ENCODE measurements around the gene CIROP.

Gene CIROP

DNA sequence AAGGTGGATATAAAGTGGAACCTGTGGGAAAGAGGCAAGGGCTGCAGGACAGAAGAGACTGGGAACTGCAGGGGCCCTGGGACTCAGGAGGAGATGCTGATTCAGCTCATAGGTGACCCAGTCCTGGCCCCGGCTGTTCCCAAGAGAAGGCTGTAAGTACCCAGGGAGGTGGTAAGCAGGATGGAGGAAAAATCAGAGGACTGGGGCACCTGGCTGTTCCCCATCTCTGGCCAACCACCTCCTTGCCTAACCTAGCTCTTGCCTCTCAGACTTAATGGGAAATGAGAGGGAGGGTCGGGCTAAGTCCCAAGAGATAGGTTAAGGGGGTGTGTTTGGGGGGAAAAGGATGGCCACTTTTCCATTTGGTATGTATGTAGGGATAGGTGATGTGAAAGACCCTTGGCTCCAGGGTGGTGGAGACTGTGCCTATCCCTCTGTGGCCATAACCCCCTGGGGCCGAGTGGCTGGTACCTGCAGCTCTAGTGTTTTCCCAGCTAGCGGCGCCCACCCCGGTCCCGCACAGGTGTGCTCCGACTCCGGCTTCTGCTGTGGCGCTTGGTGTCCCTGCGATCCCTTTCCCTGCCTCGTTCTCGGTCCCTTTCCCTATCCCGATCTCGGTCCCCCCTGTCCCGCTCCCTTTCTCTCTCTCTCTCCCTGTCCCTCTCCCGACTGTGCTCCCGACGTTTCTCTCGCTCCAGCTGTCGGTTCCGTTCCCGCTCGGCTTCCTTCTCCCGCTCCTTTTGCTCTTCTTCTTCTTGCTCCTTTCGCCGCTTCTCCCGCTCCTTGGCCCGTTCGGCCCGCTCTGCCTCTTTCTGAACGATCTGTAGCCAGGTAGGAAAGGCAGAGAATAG lies 45.9 kb downstream of the CIROP start:
- ATAC-seq, result no peak
- peak overlapping the region; percentile 69 for H3K27ac Mint-ChIP-seq
- H3K36me3 Mint-ChIP-seq, result peaks cover 62% of the 10 kb centered on the region
- H3K4me3 Mint-ChIP-seq, result peak overlapping the region; percentile 11
- H3K4me1 Mint-ChIP-seq, result peaks cover 27% of the 10 kb centered on the region
- H3K9me3 Mint-ChIP-seq, result no peaks in the 10 kb centered on the region
- no peak for DNase-seq (ENCODE audit: low spot score in 2 of 2)

DNA sequence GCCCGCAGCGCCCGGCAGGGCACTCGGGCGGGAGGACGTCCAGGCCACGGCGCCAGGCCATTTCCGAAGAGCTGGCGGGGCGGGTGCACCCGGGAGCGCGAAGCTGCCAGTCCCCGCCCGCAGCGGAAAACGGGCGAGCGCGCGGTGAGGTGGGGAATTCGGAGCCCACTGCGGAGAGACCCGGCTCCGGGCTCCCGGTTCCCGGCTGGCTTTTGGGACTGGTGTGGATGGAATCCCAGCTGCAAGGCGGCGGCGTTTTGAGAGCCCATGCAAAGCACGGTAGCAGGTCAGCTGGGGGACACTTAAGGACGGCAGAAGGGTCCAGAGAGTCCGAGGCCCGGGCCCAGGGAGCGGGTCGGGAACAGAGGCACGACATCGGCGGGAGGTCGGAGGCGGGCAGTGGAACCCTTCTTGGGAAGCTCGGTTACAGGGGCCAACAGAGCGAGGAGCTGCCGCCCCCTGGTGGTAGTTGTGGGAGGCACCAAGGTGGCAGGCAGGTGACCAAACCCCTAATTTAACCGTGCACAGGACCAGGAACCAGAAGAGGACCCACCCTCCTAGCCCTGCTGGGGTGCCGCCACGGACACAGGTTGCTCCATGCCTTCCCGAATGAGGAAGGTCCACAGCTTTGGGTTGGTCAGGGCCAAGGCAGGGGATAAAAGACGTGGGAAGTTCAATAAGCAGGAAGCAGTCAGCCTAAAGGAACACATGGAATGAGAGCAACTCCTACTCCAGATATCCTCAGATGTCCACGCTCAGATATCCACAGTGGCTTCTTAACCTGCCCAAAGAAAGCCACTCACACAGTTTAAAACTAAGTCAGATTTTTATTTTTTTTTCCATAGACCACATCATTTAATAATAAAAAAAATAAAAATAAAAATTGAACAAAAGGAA lies 46.8 kb downstream of the CIROP start:
- peak; percentile 85 to 92 for DNase-seq (ENCODE audit: low spot score in 2 of 2)
- Mint-ChIP-seq H3K4me3 (peak overlapping the region; percentile 76), H3K9me3 (no peaks in the 10 kb centered on the region), H3K36me3 (peaks cover 53% of the 10 kb centered on the region), H3K4me1 (peaks cover 27% of the 10 kb centered on the region), H3K27ac (no peak overlapping the region)
- ATAC-seq, result peak; percentile 77

GRCh38 chr14:23056956-23057756 lies 47.6 kb downstream of the CIROP start, which contains the start of gene CDH24:
CDH24 (minus strand) TSS chr14:23057520; CDS start chr14:23055733, 1,787 bp downstream.
- Mint-ChIP-seq H3K27ac (peak within 1 kb of the TSS; percentile 60), H3K4me3 (peak within 1 kb of the TSS; percentile 76), H3K4me1 (peaks cover 27% of the 10 kb centered on the region), H3K9me3 (no peaks in the 10 kb centered on the region), H3K36me3 (peaks cover 44% of the 10 kb centered on the region)
- ATAC-seq (peak; percentile 81), DNase-seq (ENCODE audit: low spot score in 2 of 2) (peak; percentile 58 to 80)

- Mint-ChIP-seq H3K36me3 (peaks cover 36% of the 10 kb centered on the region), H3K4me3 (peak overlapping the region; percentile 76), H3K4me1 (peaks cover 27% of the 10 kb centered on the region), H3K9me3 (no peaks in the 10 kb centered on the region), H3K27ac (peak overlapping the region; percentile 60)
- peak; percentile 76 for ATAC-seq
- peak; percentile 55 to 77 for DNase-seq (ENCODE audit: low spot score in 2 of 2)
These were observed 48.4 kb downstream of the CIROP start for GRCh38 chr14:23056145-23056955.

DNA sequence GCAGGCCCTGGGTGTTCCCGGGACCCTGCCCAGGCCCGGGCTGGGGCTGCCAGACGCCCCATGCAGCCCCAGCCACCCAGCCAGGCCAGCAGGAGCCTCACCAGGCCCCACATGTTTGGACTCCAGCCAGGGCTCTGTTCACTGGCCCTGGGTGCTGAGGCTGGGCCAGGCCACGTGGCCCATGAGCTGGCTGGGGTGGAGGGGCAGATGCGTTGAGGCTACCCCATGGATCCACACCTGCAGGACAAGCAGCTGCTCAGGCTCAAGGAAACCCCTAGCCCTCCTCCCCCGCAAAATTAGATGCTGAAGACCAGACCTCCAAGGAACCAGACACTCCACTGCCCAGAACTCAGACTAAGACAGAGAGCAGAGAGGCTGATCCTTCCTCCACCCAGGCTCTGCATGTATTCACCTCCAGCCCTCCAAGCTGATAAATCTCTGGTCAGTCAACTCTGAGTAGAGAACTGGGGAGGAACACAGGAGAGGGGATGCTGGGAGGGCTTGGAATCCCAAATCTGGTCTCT lies 49.1 kb downstream of the CIROP start:
- DNase-seq (ENCODE audit: low spot score in 2 of 2) (no peak), ATAC-seq (no peak)
- Mint-ChIP-seq H3K36me3 (peaks cover 30% of the 10 kb centered on the region), H3K4me1 (peaks cover 27% of the 10 kb centered on the region), H3K4me3 (peak overlapping the region; percentile 76), H3K27ac (peak overlapping the region; percentile 60), H3K9me3 (no peaks in the 10 kb centered on the region)

GRCh38 chr14:23055147-23055550 lies 49.6 kb downstream of the CIROP start:
- no peak for ATAC-seq
- H3K27ac Mint-ChIP-seq, result no peak overlapping the region
- no peaks in the 10 kb centered on the region for H3K9me3 Mint-ChIP-seq
- H3K4me3 Mint-ChIP-seq, result no peak overlapping the region
- H3K36me3 Mint-ChIP-seq, result peaks cover 24% of the 10 kb centered on the region
- H3K4me1 Mint-ChIP-seq, result peaks cover 27% of the 10 kb centered on the region
- no peak for DNase-seq (ENCODE audit: low spot score in 2 of 2)

GRCh38 chr14:23054000-23054811 lies 50.6 kb downstream of the CIROP start:
- H3K4me3 Mint-ChIP-seq, result no peak overlapping the region
- H3K4me1 Mint-ChIP-seq, result peaks cover 27% of the 10 kb centered on the region
- no peaks in the 10 kb centered on the region for H3K9me3 Mint-ChIP-seq
- peaks cover 15% of the 10 kb centered on the region for H3K36me3 Mint-ChIP-seq
- no peak overlapping the region for H3K27ac Mint-ChIP-seq
- DNase-seq (ENCODE audit: low spot score in 2 of 2) (peak in 1 of 2 donors; percentile 52), ATAC-seq (no peak)

DNA sequence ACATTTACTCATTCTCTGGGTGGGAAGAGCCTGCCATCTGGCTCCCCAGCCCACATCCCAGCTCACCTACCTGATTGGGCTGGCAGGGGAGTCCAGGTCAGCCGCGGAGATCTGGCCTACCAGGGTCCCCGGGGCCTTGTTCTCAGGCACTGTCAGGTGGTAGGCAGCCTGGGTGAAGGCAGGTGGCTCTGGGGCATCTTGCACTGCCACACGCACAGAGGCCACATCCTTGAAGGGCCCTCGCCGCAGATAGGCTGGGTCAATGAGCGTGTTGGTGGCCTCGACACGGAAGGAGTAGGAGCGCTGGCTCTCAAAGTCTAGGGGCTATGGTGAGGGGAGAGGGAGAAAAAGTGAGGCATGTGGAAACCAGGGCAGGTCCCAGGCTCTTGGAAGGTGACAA lies 51.4 kb downstream of the CIROP start:
- H3K36me3 Mint-ChIP-seq, result peaks cover 7% of the 10 kb centered on the region
- no peak overlapping the region for H3K27ac Mint-ChIP-seq
- peaks cover 27% of the 10 kb centered on the region for H3K4me1 Mint-ChIP-seq
- no peak overlapping the region for H3K4me3 Mint-ChIP-seq
- no peak for ATAC-seq
- no peak for DNase-seq (ENCODE audit: low spot score in 2 of 2)
- H3K9me3 Mint-ChIP-seq, result no peaks in the 10 kb centered on the region

- H3K4me3 Mint-ChIP-seq, result no peak overlapping the region
- no peak overlapping the region for H3K27ac Mint-ChIP-seq
- peaks cover 21% of the 10 kb centered on the region for H3K4me1 Mint-ChIP-seq
- DNase-seq (ENCODE audit: low spot score in 2 of 2), result no peak
- no peaks in the 10 kb centered on the region for H3K9me3 Mint-ChIP-seq
- no peaks in the 10 kb centered on the region for H3K36me3 Mint-ChIP-seq
- no peak for ATAC-seq
These were observed 52.1 kb downstream of the CIROP start for GRCh38 chr14:23052671-23053070.

DNA sequence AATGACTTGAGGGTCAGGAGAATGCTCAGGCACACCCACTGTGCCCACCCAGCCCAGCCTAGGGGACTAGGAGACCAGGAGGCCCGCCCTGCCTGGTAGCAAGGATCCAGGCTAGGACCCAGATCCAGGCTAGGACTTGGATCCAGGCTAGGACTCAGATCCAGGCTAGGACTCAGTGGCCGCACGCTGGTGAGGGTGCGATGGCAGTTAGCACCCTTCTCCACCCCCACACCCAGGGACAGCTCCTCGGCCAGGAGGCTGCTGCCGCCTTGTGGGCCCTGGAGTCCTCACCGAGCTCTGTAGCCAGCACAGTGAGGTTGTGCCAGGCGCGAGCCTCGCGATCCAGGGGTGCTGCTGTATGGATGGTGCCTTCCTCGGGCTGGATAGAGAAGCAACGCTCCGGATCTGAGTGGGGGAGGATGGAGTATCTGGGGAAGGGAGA lies 52.6 kb downstream of the CIROP start:
- no peaks in the 10 kb centered on the region for H3K36me3 Mint-ChIP-seq
- H3K9me3 Mint-ChIP-seq, result no peaks in the 10 kb centered on the region
- DNase-seq (ENCODE audit: low spot score in 2 of 2) (no peak), ATAC-seq (no peak)
- H3K27ac Mint-ChIP-seq, result no peak overlapping the region
- peaks cover 21% of the 10 kb centered on the region for H3K4me1 Mint-ChIP-seq
- H3K4me3 Mint-ChIP-seq, result no peak overlapping the region

DNA sequence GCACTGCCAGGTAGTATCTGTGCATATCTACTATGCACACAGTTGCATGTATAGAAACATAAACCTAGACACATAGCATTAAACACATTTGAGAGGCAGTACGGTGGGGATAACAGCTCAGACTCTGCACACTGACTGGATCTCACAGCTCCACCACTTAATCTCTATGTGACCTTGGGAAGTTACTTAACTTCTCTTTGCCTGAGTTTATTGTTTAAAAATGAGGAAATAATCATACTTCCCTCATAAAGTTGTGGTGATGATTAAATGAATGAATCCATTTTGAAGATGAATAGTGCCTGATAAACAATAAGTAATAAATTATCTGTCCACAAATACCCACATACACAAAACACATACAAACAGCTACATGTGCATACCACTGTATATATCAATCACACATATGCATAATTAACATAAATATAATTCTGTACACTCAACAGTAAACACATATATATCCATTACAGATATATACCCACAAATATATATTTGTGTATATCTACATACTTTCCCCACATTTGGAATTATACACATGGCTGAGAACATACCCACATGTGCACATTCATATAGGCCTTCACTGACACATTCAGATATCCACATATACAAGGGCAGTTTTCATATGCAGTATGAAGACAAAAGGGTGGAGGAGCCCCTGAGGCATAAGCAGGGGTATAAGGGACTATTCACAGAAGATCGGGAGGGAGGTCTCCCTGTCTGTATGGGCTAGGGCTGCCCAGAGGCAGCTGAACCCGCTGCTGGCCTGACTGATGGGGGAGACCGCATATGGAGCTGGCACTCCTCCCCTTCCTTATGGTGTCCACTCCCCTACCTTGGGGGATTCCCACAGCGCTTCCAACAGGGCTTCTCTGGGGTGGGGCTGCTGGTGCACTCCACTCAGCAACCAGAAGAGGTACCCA lies 53.4 kb downstream of the CIROP start:
- Mint-ChIP-seq H3K4me3 (no peak overlapping the region), H3K9me3 (no peaks in the 10 kb centered on the region), H3K27ac (no peak overlapping the region), H3K4me1 (peaks cover 13% of the 10 kb centered on the region), H3K36me3 (no peaks in the 10 kb centered on the region)
- DNase-seq (ENCODE audit: low spot score in 2 of 2), result no peak
- no peak for ATAC-seq
